K562 (cell line): ENCODE results near the gene SETDB1. TPM values are rescaled to one million over a fixed set of nuclear protein-coding genes. Genes with fewer than 3 reads are reported as not detected.

Experiments used
- CCNT2 ChIP-seq: IDR thresholded peaks from 2 replicates; pipeline ENCODE4 v1.6.1; 2011; ENCODE audit warnings: borderline replicate concordance, low read depth, mild to moderate bottlenecking, moderate library complexity, mixed read lengths, low read length; ENCODE audit not compliant: insufficient read length; ENCODE audit errors: extremely low read depth
- ETS2 ChIP-seq: IDR thresholded peaks from 2 replicates; pipeline ENCODE4 v1.6.1; 2016; ENCODE audit warnings: borderline replicate concordance, missing genetic modification characterization, mild to moderate bottlenecking, moderate library complexity, missing compliant biosample characterization; ENCODE audit not compliant: poor library complexity, severe bottlenecking
- FOXA1 ChIP-seq: fragments of 450-650 bp; IDR thresholded peaks from 2 replicates; pipeline ENCODE4 v1.6.1; 2016; ENCODE audit warnings: mild to moderate bottlenecking, borderline replicate concordance
- FOXJ3 ChIP-seq: sonication (generic); formaldehyde crosslinking; IDR thresholded peaks from 2 replicates; pipeline ENCODE4 v1.4.0; 2020; ENCODE audit warnings: mild to moderate bottlenecking, missing genetic modification reagents
- GABPA ChIP-seq: fragments of 200-800 bp; sonication (Bioruptor generic); conservative IDR thresholded peaks from 2 replicates; pipeline ENCODE4 v1.6.1; 2016; ENCODE audit warnings: low read depth, missing genetic modification characterization, missing compliant biosample characterization
- HEY1 ChIP-seq: fragments of 250-450 bp; sonication (Bioruptor Pico); IDR thresholded peaks from 2 replicates; pipeline ENCODE4 v1.5.0; 2020; ENCODE audit warnings: mild to moderate bottlenecking, moderate library complexity, borderline replicate concordance
- HLTF ChIP-seq: fragments of 450-650 bp; IDR thresholded peaks from 2 replicates; pipeline ENCODE4 v1.6.1; 2016
- JUN ChIP-seq, 2 experiments: sonication (generic) in 1 of 2; formaldehyde crosslinking in 1 of 2; IDR thresholded peaks; 2 replicates each; pipeline versions ENCODE4 v1.6.1 to v1.8.0; 2012 to 2022; ENCODE audit warnings: borderline replicate concordance in 2 of 2, mild to moderate bottlenecking in 2 of 2, improper control_type of control experiment in 1 of 2, low read depth in 1 of 2, low read length in 1 of 2, missing genetic modification reagents in 1 of 2
- KDM5B ChIP-seq: fragments of 200-600 bp; sonication (generic); IDR thresholded peaks from 2 replicates; pipeline ENCODE4 v1.6.1; 2012; ENCODE audit warnings: low read depth, mild to moderate bottlenecking, moderate library complexity, low read length, control low read depth, inconsistent platforms; ENCODE audit not compliant: insufficient replicate concordance
- MBD1 ChIP-seq: fragments of 250-450 bp; sonication (Bioruptor Pico); IDR thresholded peaks from 2 replicates; pipeline ENCODE4 v1.8.0; 2022; ENCODE audit warnings: inconsistent platforms
- NR3C1 ChIP-seq: sonication (generic); formaldehyde crosslinking; IDR thresholded peaks from 2 replicates; pipeline ENCODE4 v1.8.1; 2022; ENCODE audit warnings: missing genetic modification reagents
- PHF8 ChIP-seq: fragments of 200-600 bp; sonication (generic); IDR thresholded peaks from 2 replicates; pipeline ENCODE4 v1.6.1; 2012; ENCODE audit warnings: mixed run types, mild to moderate bottlenecking, inconsistent platforms, low read length, moderate library complexity, borderline replicate concordance
- PKNOX1 ChIP-seq: fragments of 450-650 bp; IDR thresholded peaks from 2 replicates; pipeline ENCODE4 v1.6.1; 2016
- RBFOX2 ChIP-seq: fragments of 200-400 bp; formaldehyde crosslinking; IDR thresholded peaks from 2 replicates; pipeline ENCODE4 v1.6.1; 2017; ENCODE audit warnings: low read depth, mild to moderate bottlenecking, low read length, moderate library complexity
- SMAD2 ChIP-seq: fragments of 150-350 bp; IDR thresholded peaks from 2 replicates; pipeline ENCODE4 v1.6.1; 2014; ENCODE audit warnings: low read depth, mild to moderate bottlenecking, low read length
- TEAD1 ChIP-seq, 2 experiments: fragments of 450-650 bp in 1 of 2; sonication (generic) in 1 of 2; formaldehyde crosslinking; IDR thresholded peaks; 2 replicates each; pipeline versions ENCODE4 v1.4.0 to v1.8.0; 2020 to 2022; ENCODE audit warnings: mild to moderate bottlenecking in 2 of 2, missing genetic modification reagents in 1 of 2
- ZBTB33 ChIP-seq: sonication (generic); formaldehyde crosslinking; IDR thresholded peaks from 2 replicates; pipeline ENCODE4 v1.8.1; 2023; ENCODE audit warnings: mild to moderate bottlenecking, missing genetic modification reagents
- ZBTB7A ChIP-seq: IDR thresholded peaks from 2 replicates; pipeline ENCODE4 v1.6.1; 2011; ENCODE audit warnings: low read depth, mild to moderate bottlenecking, low read length, moderate library complexity, borderline replicate concordance; ENCODE audit not compliant: control insufficient read depth
- ZNF766 ChIP-seq: fragments of 200-800 bp; sonication (Bioruptor generic); conservative IDR thresholded peaks from 2 replicates; pipeline ENCODE4 v1.6.1; 2016; ENCODE audit warnings: missing genetic modification characterization, missing compliant biosample characterization
- polyA plus RNA-seq, 8 experiments: library from polyadenylated mRNA; depleted of rRNA in 4 of 8; stranded (reverse) in 5 of 8; unstranded in 3 of 8; fragments of >200 nt; fragmentation: Nextera tagmentation in 2 of 8; fragmentation: Illumina TruSeq in 1 of 8; extraction: Ambion mirVana in 2 of 8; extraction: Trizol in 1 of 8; gene quantifications; 2 replicates each; pipeline versions ENCODE4 v1.2.1 to v1.2.3, GENCODE V29; 2011 to 2014; ENCODE audit warnings: inconsistent platforms in 1 of 8, missing spikeins in 1 of 8
- total RNA-seq, 7 experiments: library from RNA; depleted of rRNA in 6 of 7; stranded (reverse); fragments of >200 nt in 6 of 7; fragmentation: Illumina TruSeq in 2 of 7; extraction: Trizol in 2 of 7; gene quantifications; 2 replicates each; pipeline versions ENCODE4 v1.2.1 to v1.2.3, GENCODE V29; 2011 to 2021; ENCODE audit warnings: low replicate concordance in 1 of 7

SETDB1 gene
- total and polyA plus RNA-seq, 9 of the 15 experiments (the other 6 are each of a cell fraction or from before 2014, with no cell fraction given), result 21.5 to 64.4 (median 42.0) TPM

- peak; percentile 52; the same call in 1 of the 2 replicates for TF ChIP-seq ZBTB33 (CRISPR knock-in tag)
- TF ChIP-seq GABPA (tag), result peak; percentile 51
- no peak for TF ChIP-seq KDM5B
- TF ChIP-seq FOXJ3 (CRISPR knock-in tag), result no peak
- TF ChIP-seq ETS2 (tag), result no peak
- TF ChIP-seq PKNOX1, result no peak; the same call in 1 of the 2 replicates
- no peak for TF ChIP-seq NR3C1 (CRISPR knock-in tag)
- peak; percentile 64 for TF ChIP-seq RBFOX2
- no peak for TF ChIP-seq CCNT2
- no peak for TF ChIP-seq ZBTB7A
- TF ChIP-seq SMAD2, result no peak
- peak; percentile 76; the same call in 1 of the 2 replicates for TF ChIP-seq JUN (IDR thresholded peaks at IDR 0.05; ENCODE audit: borderline replicate concordance, low read depth, low read length)
- TF ChIP-seq JUN (CRISPR knock-in tag; IDR thresholded peaks at IDR 0.05; ENCODE audit: borderline replicate concordance), result no peak
- peak; percentile 35; the same call in 1 of the 2 replicates for TF ChIP-seq PHF8
- no peak; the same call in 1 of the 2 replicates for TF ChIP-seq HLTF
- TF ChIP-seq HEY1 (CRISPR knock-in tag), result peak; percentile 3; the same call in 1 of the 2 replicates
- no peak for TF ChIP-seq TEAD1 (CRISPR knock-in tag; IDR thresholded peaks at IDR 0.05)
- peak; percentile 52 for TF ChIP-seq ZNF766 (CRISPR knock-in tag)
- no peak for TF ChIP-seq FOXA1
- no peak for TF ChIP-seq MBD1 (CRISPR knock-in tag)
Observed at GRCh38 chr1:150976879-150977694, 50.9 kb downstream of the SETDB1 start (continued).
